Neural cell (in vitro differentiated cells): ENCODE data around the gene DNER. TPM values are rescaled to one million over a fixed set of nuclear protein-coding genes. Genes with fewer than 3 reads are reported as not detected.

Experiments used
- H2AFZ ChIP-seq: fragments of 200-600, 300-800 bp; sonication (generic), shearing (Covaris generic); 2 replicates; pipeline ENCODE4 v1.6.0; 2014; ENCODE audit warnings: low read depth, mild to moderate bottlenecking, antibody characterized with exemption, low read length, moderate library complexity
- H3F3A ChIP-seq: fragments of 200-600 bp; shearing (Covaris generic); 2 replicates; pipeline ENCODE4 v1.6.1; 2016; ENCODE audit warnings: mild to moderate bottlenecking, moderate library complexity, mixed read lengths, antibody characterized with exemption, low read length; ENCODE audit not compliant: insufficient read depth, poor library complexity, severe bottlenecking
- H3K27ac ChIP-seq: fragments of 200-600, 300-800 bp; sonication (generic), shearing (Covaris generic); 2 replicates; pipeline ENCODE4 v1.5.1; 2014; ENCODE audit warnings: mild to moderate bottlenecking, low read length, moderate library complexity
- H3K27me3 ChIP-seq: fragments of 300-800, 200-600 bp; sonication (generic), shearing (Covaris generic); 2 replicates; pipeline ENCODE4 v1.6.0; 2014; ENCODE audit warnings: mild to moderate bottlenecking, low read depth, low read length, moderate library complexity; ENCODE audit not compliant: insufficient read depth
- H3K36me3 ChIP-seq: fragments of 300-800, 200-600 bp; sonication (generic), shearing (Covaris generic); 2 replicates; pipeline ENCODE4 v1.5.1; 2014; ENCODE audit warnings: mild to moderate bottlenecking, antibody characterized with exemption, low read length, moderate library complexity; ENCODE audit not compliant: insufficient read depth
- H3K4me2 ChIP-seq: fragments of 300-800, 200-600 bp; sonication (generic), shearing (Covaris generic); 2 replicates; pipeline ENCODE4 v1.6.0; 2014; ENCODE audit warnings: mild to moderate bottlenecking, low read length
- H3K4me3 ChIP-seq: fragments of 300-800, 200-600 bp; sonication (generic), shearing (Covaris generic); 2 replicates; pipeline ENCODE4 v1.5.1; 2014; ENCODE audit warnings: mild to moderate bottlenecking, low read length, moderate library complexity
- H3K79me2 ChIP-seq: fragments of 200-600 bp; shearing (Covaris generic); replicated peaks from 2 replicates; pipeline ENCODE4 v1.6.0; 2014; ENCODE audit warnings: mild to moderate bottlenecking, low read length, moderate library complexity; ENCODE audit not compliant: insufficient read depth
- H3K9ac ChIP-seq: fragments of 300-800, 200-600 bp; sonication (generic), shearing (Covaris generic); 2 replicates; pipeline ENCODE4 v1.6.1; 2016; ENCODE audit warnings: mild to moderate bottlenecking, low read length, mixed read lengths
- H3K9me2 ChIP-seq: fragments of 200-600 bp; shearing (Covaris generic); 2 replicates; pipeline ENCODE4 v1.6.1; 2016; ENCODE audit warnings: mild to moderate bottlenecking, low read length, mixed read lengths; ENCODE audit not compliant: insufficient read depth
- H3K9me3 ChIP-seq: fragments of 200-600, 300-800 bp; sonication (generic), shearing (Covaris generic); 2 replicates; pipeline ENCODE4 v1.6.1; 2016; ENCODE audit warnings: mild to moderate bottlenecking, mixed run types, low read length, moderate library complexity, mixed read lengths
- H4K20me1 ChIP-seq: fragments of 200-600 bp; shearing (Covaris generic); 2 replicates; pipeline ENCODE4 v1.6.1; 2016; ENCODE audit warnings: mild to moderate bottlenecking, mixed run types; ENCODE audit not compliant: insufficient read depth
- EP300 ChIP-seq: fragments of 450-650 bp; conservative IDR thresholded peaks from 2 replicates; pipeline ENCODE4 v1.6.1; 2014; ENCODE audit warnings: antibody characterized with exemption, mild to moderate bottlenecking, moderate library complexity; ENCODE audit not compliant: poor library complexity, severe bottlenecking
- EZH2 ChIP-seq: fragments of 200-600, 300-800 bp; shearing (Covaris generic), sonication (generic); IDR thresholded peaks from 2 replicates; pipeline ENCODE4 v1.6.1; 2014; ENCODE audit warnings: antibody characterized with exemption, low read length, borderline replicate concordance, mild to moderate bottlenecking; ENCODE audit not compliant: insufficient read depth, poor library complexity, severe bottlenecking
- MXI1 ChIP-seq: fragments of 450-650 bp; conservative IDR thresholded peaks from 2 replicates; pipeline ENCODE4 v1.6.1; 2014; ENCODE audit warnings: antibody characterized with exemption, mild to moderate bottlenecking; ENCODE audit not compliant: poor library complexity, severe bottlenecking
- POLR2AphosphoS5 ChIP-seq: IDR thresholded peaks from 2 replicates; pipeline ENCODE4 v1.6.1; 2012
- RAD21 ChIP-seq: fragments of 450-650 bp; conservative IDR thresholded peaks from 2 replicates; pipeline ENCODE4 v1.6.1; 2014; ENCODE audit warnings: antibody characterized with exemption, mild to moderate bottlenecking, moderate library complexity
- SMC3 ChIP-seq: fragments of 450-650 bp; conservative IDR thresholded peaks from 2 replicates; pipeline ENCODE4 v1.6.1; 2014; ENCODE audit warnings: antibody characterized with exemption, mild to moderate bottlenecking, moderate library complexity; ENCODE audit not compliant: poor library complexity
- TAF1 ChIP-seq: IDR thresholded peaks from 2 replicates; pipeline ENCODE4 v1.6.1; 2012; ENCODE audit warnings: low read depth
- polyA plus RNA-seq: library from polyadenylated mRNA; depleted of rRNA; stranded (reverse); fragments of >200 nt; gene quantifications from 2 replicates; pipeline ENCODE4 v1.2.3, GENCODE V29; 2014
- TF ChIP-seq, protein P1 (sequence below): IDR thresholded peaks from 2 replicates; pipeline ENCODE4 v1.6.1; 2012; ENCODE audit warnings: borderline replicate concordance
- TF ChIP-seq, protein P2 (sequence below): fragments of 450-650 bp; IDR thresholded peaks from 2 replicates; pipeline ENCODE4 v1.5.1; 2014; ENCODE audit warnings: antibody characterized with exemption, mild to moderate bottlenecking, moderate library complexity; ENCODE audit not compliant: poor library complexity, severe bottlenecking

Gene DNER
- polyA plus RNA-seq, 1 donor from 2014 or later, result 310 TPM

DNA sequence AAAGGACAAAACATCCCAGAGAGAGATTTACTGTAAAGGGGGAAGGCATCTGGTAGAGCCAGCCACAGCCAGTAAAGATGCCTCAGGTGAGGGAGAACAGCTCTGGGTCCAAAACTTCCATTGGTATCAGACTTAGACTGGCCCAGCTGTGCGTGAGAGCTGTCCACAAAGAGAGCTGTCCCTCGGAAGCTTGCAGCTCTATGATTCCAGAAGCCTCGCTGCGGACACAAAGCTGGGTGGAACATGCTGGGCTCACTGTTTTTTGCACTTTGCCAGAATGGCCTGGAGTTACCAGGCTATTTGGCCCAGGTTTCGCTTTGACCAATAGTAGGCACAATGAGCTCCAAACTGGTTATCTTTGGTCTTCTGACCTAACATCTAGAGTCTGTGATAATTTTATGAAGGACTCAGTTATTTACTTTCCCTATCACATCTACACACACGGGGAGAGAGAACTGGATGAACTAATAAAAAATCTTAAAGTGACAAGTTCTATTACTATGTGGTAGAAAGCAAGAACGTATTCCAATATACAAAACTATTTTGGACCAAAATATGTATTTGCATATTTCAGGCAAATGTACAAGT lies 101.9 kb downstream of the DNER start:
- Histone ChIP-seq H3K9ac (no peak overlapping the region), H3K36me3 (no peaks in the 10 kb centered on the region), H3K4me3 (no peak overlapping the region), H3K27ac (no peak overlapping the region), H3K79me2 (no peaks in the 10 kb centered on the region), H3F3A (no peaks in the 10 kb centered on the region), H3K27me3 (no peaks in the 10 kb centered on the region), H3K9me2 (no peaks in the 10 kb centered on the region), H4K20me1 (no peaks in the 10 kb centered on the region), H3K4me2 (no peak overlapping the region), H2AFZ (no peak overlapping the region), H3K9me3 (no peaks in the 10 kb centered on the region)
- no peak for TF ChIP-seq SMC3
- no peak for TF ChIP-seq RAD21
- no peak for TF ChIP-seq POLR2AphosphoS5
- no peak for TF ChIP-seq TAF1
- TF ChIP-seq EZH2, result no peak

DNA sequence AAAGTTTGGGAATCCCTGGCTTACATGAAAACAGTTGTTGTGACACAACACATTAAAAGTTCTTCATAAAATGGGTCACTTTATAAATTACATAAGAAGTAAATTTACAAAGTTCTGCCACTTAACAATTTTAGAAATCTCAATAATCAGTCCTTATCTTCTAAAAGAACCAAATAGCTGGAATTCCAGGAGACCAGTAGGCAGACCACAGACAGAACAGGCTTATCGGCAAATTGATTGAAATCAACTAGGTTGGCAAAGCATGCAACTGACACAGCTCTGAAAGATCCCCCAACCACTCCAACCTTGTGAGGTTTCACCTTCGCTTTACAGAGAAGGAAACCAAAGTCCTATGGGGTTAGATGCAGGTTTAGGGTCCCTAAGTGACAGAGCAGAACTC lies 103.0 kb downstream of the DNER start:
- Histone ChIP-seq H3K9me3 (no peaks in the 10 kb centered on the region), H3K27me3 (no peaks in the 10 kb centered on the region), H3F3A (no peaks in the 10 kb centered on the region), H4K20me1 (no peaks in the 10 kb centered on the region), H3K9me2 (no peaks in the 10 kb centered on the region), H3K36me3 (no peaks in the 10 kb centered on the region), H3K4me3 (no peak overlapping the region), H2AFZ (no peak overlapping the region), H3K27ac (no peak overlapping the region), H3K9ac (no peak overlapping the region), H3K79me2 (no peaks in the 10 kb centered on the region), H3K4me2 (no peak overlapping the region)
- TF ChIP-seq RAD21, result no peak
- TF ChIP-seq, protein P1, sequence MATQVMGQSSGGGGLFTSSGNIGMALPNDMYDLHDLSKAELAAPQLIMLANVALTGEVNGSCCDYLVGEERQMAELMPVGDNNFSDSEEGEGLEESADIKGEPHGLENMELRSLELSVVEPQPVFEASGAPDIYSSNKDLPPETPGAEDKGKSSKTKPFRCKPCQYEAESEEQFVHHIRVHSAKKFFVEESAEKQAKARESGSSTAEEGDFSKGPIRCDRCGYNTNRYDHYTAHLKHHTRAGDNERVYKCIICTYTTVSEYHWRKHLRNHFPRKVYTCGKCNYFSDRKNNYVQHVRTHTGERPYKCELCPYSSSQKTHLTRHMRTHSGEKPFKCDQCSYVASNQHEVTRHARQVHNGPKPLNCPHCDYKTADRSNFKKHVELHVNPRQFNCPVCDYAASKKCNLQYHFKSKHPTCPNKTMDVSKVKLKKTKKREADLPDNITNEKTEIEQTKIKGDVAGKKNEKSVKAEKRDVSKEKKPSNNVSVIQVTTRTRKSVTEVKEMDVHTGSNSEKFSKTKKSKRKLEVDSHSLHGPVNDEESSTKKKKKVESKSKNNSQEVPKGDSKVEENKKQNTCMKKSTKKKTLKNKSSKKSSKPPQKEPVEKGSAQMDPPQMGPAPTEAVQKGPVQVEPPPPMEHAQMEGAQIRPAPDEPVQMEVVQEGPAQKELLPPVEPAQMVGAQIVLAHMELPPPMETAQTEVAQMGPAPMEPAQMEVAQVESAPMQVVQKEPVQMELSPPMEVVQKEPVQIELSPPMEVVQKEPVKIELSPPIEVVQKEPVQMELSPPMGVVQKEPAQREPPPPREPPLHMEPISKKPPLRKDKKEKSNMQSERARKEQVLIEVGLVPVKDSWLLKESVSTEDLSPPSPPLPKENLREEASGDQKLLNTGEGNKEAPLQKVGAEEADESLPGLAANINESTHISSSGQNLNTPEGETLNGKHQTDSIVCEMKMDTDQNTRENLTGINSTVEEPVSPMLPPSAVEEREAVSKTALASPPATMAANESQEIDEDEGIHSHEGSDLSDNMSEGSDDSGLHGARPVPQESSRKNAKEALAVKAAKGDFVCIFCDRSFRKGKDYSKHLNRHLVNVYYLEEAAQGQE, result no peak
- TF ChIP-seq EP300, result no peak
- TF ChIP-seq SMC3, result no peak
- TF ChIP-seq, protein P2, sequence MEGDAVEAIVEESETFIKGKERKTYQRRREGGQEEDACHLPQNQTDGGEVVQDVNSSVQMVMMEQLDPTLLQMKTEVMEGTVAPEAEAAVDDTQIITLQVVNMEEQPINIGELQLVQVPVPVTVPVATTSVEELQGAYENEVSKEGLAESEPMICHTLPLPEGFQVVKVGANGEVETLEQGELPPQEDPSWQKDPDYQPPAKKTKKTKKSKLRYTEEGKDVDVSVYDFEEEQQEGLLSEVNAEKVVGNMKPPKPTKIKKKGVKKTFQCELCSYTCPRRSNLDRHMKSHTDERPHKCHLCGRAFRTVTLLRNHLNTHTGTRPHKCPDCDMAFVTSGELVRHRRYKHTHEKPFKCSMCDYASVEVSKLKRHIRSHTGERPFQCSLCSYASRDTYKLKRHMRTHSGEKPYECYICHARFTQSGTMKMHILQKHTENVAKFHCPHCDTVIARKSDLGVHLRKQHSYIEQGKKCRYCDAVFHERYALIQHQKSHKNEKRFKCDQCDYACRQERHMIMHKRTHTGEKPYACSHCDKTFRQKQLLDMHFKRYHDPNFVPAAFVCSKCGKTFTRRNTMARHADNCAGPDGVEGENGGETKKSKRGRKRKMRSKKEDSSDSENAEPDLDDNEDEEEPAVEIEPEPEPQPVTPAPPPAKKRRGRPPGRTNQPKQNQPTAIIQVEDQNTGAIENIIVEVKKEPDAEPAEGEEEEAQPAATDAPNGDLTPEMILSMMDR, result no peak
- no peak for TF ChIP-seq TAF1
- TF ChIP-seq MXI1, result no peak
- TF ChIP-seq POLR2AphosphoS5, result no peak
- no peak for TF ChIP-seq EZH2
